ENCODE measurements around the gene ADAMTS17. TPM values are rescaled to one million over a fixed set of nuclear protein-coding genes. Genes with fewer than 3 reads are reported as not detected.

The ADAMTS17 gene
- total and polyA plus RNA-seq, 8 donors: 0.31 to 14.3 (median 6.3) TPM

DNA sequence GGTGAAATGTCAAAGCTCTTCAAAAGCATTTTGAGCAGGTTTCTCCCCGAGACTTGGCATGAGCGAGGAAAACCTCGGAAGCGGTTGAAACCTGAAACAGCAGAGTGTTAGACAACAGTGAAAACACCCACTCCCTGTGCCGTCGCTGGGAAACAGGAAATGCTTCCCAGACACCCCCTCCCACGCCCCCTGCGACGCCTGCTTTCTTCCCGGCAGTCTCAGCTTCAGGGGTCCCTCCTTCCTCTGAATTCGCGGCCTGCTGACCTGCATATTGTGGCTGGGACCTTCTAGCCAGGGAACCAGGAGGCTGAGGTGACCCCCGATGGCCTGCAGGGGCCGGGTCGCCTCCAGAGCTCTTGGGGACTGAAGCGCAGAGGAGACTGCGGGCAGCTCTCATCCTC is 357.9 kb downstream of the ADAMTS17 start:
- peaks cover 0 to 6% (median 0%) of the 10 kb centered on the region in 4 donors for H3K36me3 ChIP-seq
- peaks cover 0 to 5% (median 0%) of the 10 kb centered on the region in 4 donors for H3K9me3 ChIP-seq
- no peaks in the 10 kb centered on the region for H3K4me1 ChIP-seq
- no peak overlapping the region for H3K27ac ChIP-seq
- no peaks in the 10 kb centered on the region for H3K27me3 ChIP-seq
- DNase-seq: peak in 1 of 2 donors; percentile 69
- H3K4me3 ChIP-seq: no peak overlapping the region
- intact Hi-C loops (cut with DNase I; ENCODE audit: low total_unique reads): no loop called here
- 39 to 52% (median 47%) methylated on average over 9 to 17 of the region's 17 CpGs for WGBS, 5 donors
- no peak for TF ChIP-seq EP300 (IDR thresholded peaks at IDR 0.05)
- no peak for TF ChIP-seq POLR2A (IDR thresholded peaks at IDR 0.05)
- no peak for TF ChIP-seq CTCF (IDR thresholded peaks at IDR 0.05)
- TF ChIP-seq POLR2AphosphoS5 (IDR thresholded peaks at IDR 0.05): no peak

DNA sequence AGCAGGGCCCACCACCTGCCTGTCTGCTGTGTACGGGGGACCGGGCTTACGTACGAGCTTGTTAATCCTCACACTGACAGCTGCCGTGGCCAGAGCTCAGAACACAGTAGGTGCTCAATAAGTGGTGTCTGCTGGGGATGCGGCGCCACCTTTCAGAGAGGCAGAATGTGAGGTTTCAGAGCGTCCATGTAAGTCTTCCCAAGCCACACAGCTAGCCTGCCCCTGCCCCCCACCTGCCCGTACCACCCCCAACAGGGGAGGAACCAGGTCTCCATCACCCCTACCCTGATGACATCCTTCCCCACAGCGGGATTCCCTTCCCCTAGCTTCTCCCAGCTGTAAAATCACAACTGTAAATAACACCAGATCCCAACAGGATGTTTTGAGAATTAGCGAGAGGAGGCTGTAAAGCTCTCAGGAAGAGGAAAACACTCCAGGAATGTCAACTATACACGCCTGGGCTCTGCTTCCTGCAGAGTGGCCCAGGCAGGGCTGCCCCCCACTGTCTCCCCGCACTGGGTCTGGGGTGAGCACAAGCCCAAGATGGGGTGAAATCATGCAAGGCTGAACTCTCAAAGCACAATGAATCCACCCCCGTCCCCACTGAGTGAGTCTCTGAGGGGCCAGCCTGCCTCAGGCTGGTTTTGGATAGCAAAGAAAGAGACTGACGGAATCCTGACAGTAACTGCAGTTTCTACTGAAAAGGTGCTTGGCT is 358.4 kb downstream of the ADAMTS17 start:
- H3K4me3 ChIP-seq: no peak overlapping the region
- H3K27me3 ChIP-seq: no peaks in the 10 kb centered on the region
- H3K4me1 ChIP-seq: no peaks in the 10 kb centered on the region
- TF ChIP-seq POLR2AphosphoS5 (IDR thresholded peaks at IDR 0.05) (no peak), POLR2A (IDR thresholded peaks at IDR 0.05) (no peak), CTCF (IDR thresholded peaks at IDR 0.05) (no peak), EP300 (IDR thresholded peaks at IDR 0.05) (no peak)
- DNase-seq: peak in 1 of 2 donors; percentile 55
- no peak overlapping the region for H3K27ac ChIP-seq
- peaks cover 0 to under 1% (median 0%) of the 10 kb centered on the region in 4 donors for H3K36me3 ChIP-seq
- intact Hi-C loops (cut with DNase I; ENCODE audit: low total_unique reads): no loop called here
- 51 to 64% (median 54%) methylated on average over 14 to 15 of the region's 15 CpGs for WGBS, 5 donors
- H3K9me3 ChIP-seq: no peaks in the 10 kb centered on the region

GRCh38 chr15:99982662-99983061 is 359.1 kb downstream of the ADAMTS17 start:
- H3K4me1 ChIP-seq: no peaks in the 10 kb centered on the region
- whole genome bisulfite sequencing, 5 donors: 65 to 76% (median 68%) methylated on average over 4 of the region's 4 CpGs
- no peak overlapping the region for H3K4me3 ChIP-seq
- no peaks in the 10 kb centered on the region for H3K27me3 ChIP-seq
- DNase-seq: no peak
- no peak overlapping the region for H3K27ac ChIP-seq
- TF ChIP-seq POLR2A (IDR thresholded peaks at IDR 0.05) (no peak), EP300 (IDR thresholded peaks at IDR 0.05) (no peak), CTCF (IDR thresholded peaks at IDR 0.05) (no peak), POLR2AphosphoS5 (IDR thresholded peaks at IDR 0.05) (no peak)
- H3K9me3 ChIP-seq: no peaks in the 10 kb centered on the region
- H3K36me3 ChIP-seq: no peaks in the 10 kb centered on the region
- intact Hi-C loops (cut with DNase I; ENCODE audit: low total_unique reads): no loop called here

- WGBS, 5 donors: 81 to 85% (median 84%) methylated on average over 15 to 16 of the region's 16 CpGs
- Histone ChIP-seq H3K27ac (no peak overlapping the region), H3K4me3 (no peak overlapping the region), H3K27me3 (no peaks in the 10 kb centered on the region), H3K4me1 (no peaks in the 10 kb centered on the region), H3K9me3 (no peaks in the 10 kb centered on the region), H3K36me3 (no peaks in the 10 kb centered on the region)
- intact Hi-C loops (cut with DNase I; ENCODE audit: low total_unique reads): no loop called here
- TF ChIP-seq POLR2AphosphoS5 (IDR thresholded peaks at IDR 0.05) (no peak), POLR2A (IDR thresholded peaks at IDR 0.05) (no peak), EP300 (IDR thresholded peaks at IDR 0.05) (no peak), CTCF (IDR thresholded peaks at IDR 0.05) (no peak)
- DNase-seq: no peak
Measured at GRCh38 chr15:99981839-99982658, 359.7 kb downstream of the ADAMTS17 start.
